Stimulated activated CD8-positive, alpha-beta memory T cell treated with anti-CD3 and anti-CD28 coated beads, Interleukin-15, amount 100 ng/mL, for 48 hours (primary cell): ENCODE data around the gene SLC4A1.
"Not testable (repeated sequence)": the region's sequence is repeated elsewhere in the genome, so short reads cannot be mapped to it uniquely, and the experiment has no call there.

Source experiments
- DNase-seq, 2 donors: peaks; one replicate each; pipeline ENCODE4 v3.0.0-alpha.2; 2020; ENCODE audit warnings: low read depth in 2 of 2

Gene SLC4A1

DNA sequence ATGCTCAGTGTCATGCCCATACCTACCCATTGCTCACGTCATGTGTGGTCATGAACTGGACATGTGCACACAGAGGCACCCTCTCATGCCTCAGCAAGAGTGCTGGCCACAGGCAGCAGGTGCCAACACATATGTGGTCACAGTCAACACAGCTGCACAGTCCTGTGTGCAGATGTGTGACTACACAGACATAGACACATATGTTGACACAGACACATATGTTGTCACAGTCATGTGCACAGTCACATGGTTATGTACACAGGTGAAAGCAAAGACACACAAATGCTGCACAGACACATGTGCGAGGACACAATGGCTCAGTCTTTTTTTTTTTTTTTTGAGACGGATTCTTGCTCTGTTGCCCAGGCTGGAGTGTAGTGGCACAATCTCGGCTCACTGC is 11.3 kb downstream of the SLC4A1 start:
- DNase-seq, result no peak

DNA sequence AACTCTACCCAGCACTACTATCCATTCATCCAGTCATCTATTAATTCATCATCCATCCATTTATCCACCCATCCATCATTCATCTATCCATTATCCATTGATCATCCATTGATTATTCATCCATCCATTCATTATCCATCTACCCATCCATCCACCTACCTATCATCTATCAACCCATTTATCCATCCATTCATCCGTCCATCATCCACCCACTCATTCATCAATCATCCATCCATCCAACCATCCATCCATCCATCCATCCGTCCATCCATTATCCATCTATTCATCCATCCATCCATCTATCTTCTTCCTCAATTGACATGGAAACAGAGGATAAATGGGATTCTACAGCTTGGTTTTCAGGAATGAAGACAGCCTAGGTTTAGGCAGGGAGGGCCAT is 12.0 kb downstream of the SLC4A1 start:
- DNase-seq, result no peak

GRCh38 chr17:44254361-44255095 is 13.4 kb downstream of the SLC4A1 start:
- DNase-seq, result no peak

DNA sequence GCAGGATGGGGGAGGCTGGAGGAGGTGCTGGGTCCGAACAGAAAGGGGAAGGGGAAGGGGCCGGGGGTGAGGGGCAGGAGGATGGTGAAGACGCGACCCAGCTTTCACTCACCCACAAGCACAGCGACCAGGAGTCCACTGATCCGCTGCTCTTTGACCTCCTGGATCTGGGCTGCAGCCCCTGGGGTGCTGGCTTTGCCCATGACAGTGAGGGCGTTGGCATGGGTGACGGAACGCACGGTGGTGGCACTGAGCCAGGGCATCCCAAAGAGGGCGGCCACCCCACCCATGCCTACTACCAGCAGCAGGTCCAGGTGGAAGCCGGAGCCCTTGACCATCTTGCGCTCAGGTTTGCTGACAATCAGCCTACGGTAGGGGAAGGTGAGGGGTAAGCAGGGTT is 14.9 kb downstream of the SLC4A1 start:
- DNase-seq, result no peak

GRCh38 chr17:44251062-44251461 is 16.9 kb downstream of the SLC4A1 start:
- no peak for DNase-seq

DNA sequence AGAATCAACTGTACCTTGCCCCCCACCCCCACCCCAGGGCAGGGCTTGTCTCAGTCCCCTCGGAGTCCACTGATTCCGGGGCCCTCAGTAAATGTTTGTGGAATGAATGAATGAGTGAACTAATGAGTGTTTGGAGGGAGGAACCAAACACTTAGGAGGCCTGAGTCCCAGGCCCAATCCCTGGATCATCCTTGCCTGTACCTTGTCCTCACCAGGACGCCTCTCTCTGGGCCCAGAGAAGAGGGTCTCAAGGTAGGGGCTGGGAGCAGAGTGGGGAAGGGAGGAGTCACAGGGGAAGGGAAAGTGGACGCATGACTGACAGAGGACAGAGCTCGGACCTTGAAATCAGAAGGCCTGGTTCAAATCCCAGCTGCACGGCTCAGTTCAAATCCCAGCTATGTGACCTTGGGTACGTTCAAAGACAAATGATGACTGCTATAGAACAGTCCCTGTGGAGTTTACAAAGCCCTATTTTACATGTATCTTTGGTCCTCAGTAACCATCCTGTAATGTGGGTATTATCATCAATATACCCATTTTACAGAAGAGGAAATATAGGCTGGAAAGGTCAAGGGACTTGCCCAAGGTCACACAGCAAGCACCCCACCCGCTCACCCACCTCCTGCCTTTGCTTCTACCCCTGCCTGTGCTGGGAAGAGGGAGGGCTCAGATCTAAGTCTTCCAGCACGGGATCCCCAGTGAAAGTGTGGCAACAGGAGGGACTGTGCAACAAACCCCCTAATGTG is 18.3 kb downstream of the SLC4A1 start:
- DNase-seq, result no peak

DNA sequence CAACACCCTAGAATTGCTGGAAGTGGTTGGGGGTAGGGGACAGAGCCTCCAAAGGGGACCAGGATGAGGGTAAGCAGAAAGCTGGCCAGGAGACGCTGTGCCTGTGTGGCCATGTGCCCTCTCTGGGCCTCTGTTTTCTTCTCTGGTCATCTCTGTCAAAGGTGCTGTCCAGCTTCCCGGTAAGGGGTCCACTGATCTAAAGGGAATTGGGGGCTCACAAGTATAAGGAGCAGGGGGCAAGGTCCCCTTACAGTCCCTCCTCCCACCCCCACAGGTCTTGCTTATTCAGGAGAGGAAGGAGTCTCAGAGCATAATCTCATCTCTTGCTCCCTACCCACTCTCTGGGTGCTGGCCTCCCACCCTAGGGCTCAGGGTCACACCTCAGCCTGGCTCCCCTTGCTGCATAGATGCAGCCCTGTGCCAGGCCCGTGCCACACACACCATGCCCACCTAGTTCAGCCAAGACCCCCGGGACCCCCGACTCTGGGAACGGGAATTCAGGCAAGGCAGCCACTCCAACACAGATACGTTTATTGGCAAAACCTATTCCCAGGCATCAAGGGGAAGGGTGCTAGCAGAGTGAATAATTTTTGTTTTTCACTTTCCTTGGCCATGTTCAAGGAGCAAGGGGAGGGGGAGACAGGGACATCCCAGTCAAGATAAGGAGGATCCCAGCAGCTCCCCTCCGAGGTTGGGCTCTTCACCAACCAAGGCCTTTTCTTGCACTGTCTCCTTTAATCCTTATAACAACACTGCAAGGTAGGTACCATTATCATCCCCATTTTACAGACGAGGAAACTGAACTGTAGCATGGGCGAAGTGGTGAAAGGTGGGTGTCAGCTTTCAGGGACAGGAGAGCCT is 19.8 kb downstream of the SLC4A1 start:
- DNase-seq, result no peak

DNA sequence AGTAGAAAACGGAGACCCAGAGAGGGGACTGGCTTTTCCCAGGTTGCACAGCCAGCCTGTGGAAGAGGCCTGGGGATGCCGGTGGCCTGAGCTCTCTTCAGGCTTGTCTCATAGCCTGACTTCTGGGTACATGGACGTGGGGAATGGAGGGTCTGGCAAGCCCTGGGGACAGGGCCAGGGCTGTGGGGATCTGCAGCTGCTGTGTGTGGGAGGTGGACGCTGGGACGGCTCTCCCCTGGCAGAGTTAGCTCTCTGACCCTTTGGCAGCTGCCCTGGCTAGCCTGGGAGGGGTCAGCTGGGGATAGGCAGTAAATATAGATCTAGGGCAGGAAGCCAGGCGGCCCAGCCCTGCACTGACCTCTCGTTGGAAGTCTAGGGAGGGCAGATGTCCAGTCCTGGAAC is 20.5 kb downstream of the SLC4A1 start:
- DNase-seq, result no peak

DNA sequence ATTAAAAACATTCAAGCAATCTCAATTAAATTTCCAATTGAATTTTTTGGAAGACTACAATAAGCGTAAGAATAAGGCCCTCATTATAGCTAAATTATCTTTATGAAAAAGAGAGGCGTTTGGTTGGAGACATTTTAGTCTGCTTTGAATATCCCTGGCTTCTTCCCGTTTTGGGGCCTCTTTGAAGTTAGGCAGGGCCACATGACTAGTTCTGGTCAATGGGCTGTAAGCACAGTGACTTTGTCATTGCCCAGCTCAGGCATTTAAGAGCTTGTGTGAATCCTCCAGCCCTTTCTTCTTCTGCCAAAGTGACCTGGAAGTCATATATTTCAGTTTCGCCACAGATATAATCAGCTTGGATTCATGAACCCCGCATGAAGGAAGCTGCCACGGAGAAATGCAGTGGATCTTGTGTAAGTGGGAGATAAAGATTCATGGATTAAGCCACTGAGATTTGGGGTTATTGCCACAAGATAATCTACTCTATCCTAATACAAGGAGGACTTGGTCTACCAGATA is 26.8 kb downstream of the SLC4A1 start:
- DNase-seq, result no peak

DNA sequence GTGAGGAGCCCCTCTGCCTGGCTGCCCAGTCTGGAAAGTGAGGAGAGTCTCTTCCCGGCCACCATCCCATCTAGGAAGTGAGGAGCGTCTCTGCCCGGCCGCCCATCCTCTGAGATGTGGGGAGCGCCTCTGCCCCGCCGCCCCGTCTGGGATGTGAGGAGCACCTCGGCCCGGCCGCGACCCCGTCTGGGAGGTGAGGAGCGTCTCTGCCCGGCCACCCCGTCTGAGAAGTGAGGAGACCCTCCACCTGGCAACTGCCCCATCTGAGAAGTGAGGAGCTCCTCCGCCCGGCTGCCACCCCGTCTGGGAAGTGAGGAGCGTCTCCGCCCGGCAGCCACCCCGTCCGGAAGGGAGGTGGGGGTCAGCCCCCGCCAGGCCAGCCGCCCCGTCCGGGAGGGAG is 30.0 kb downstream of the SLC4A1 start:
- DNase-seq, result not testable (repeated sequence)

- DNase-seq, result no peak
Observed at GRCh38 chr17:44236444-44236991, 31.4 kb downstream of the SLC4A1 start.

DNA sequence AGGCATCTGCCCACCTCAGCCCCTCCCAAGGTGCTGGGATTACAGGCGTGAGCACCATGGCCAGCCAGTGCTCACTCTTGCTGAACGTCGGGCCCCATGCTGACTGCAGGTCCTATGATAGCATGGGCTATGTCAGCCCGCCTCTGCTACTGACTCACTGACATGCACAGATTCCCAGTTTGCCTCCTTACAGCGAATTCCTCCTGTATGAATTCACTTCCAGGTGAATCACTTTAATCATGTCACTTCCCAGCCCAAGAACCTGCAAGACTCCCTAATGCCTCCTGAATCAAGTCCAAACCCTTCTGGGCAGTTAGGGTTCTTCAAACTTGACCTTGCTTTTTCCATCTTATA is 32.4 kb downstream of the SLC4A1 start:
- no peak for DNase-seq

- no peak for DNase-seq
Observed at GRCh38 chr17:44233582-44233981, 34.4 kb downstream of the SLC4A1 start.

- DNase-seq, result no peak
Observed at GRCh38 chr17:44232061-44232460, 35.9 kb downstream of the SLC4A1 start.

GRCh38 chr17:44230140-44230539 is 37.8 kb downstream of the SLC4A1 start:
- no peak for DNase-seq

DNA sequence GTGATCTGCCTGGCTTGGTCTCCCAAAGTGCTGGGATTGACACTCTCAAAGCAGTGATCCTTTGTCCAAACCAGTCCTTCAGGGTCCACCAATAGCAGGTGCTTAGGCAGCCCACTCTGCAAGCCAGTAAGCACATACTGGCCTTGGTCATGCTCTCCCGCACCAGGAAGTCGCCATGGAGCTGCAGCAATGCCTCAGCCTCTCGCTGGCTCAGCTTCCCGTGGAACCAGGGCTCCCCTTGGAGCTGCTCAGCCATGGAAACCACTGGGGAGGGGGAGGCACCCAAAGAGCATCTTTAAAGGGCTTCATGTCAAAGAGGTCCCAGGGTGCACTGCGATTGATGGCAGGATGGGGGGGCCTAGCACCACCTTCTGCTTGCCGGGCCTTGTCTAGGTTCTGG is 38.8 kb downstream of the SLC4A1 start:
- DNase-seq, result no peak

DNA sequence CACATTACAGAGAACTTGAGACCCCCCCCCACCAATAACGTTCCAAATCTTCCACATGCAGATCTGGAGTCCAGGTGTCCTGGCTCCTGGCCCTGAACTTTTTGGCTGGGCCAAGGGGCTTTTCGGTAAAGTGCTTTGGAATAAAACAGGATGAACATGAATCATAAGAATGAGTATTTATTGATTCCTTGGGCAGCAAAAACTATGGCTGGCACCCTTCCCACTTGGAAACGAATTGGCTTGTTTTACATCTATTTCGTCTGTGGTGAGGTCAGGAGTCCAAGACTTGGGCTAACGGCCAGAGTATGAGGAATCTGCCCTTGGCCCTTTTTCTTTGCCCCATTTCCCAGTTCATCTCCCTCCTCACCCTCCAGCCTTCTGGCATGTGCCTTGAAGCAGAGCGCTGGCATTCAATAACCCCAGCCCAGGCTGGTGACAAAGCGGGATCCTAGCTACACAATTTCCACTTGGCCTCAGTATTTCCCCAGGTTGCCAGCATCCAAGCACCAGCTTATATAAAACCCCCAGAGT is 44.3 kb downstream of the SLC4A1 start:
- no peak for DNase-seq

GRCh38 chr17:44222112-44222869 is 45.6 kb downstream of the SLC4A1 start:
- DNase-seq, result no peak

DNA sequence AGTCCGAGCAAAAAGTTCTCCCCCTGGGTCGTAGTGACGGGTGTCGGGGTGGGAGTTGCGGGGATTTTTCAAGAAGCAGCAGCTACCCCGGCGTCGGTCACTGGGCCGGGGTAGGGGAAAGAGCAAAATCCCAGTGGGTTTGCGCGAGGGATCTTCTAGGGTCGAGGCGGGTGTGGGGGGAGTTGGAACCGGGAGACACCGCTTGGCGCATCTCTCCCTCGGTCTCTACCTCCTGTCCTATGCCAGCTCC is 46.1 kb downstream of the SLC4A1 start:
- DNase-seq, result no peak

DNA sequence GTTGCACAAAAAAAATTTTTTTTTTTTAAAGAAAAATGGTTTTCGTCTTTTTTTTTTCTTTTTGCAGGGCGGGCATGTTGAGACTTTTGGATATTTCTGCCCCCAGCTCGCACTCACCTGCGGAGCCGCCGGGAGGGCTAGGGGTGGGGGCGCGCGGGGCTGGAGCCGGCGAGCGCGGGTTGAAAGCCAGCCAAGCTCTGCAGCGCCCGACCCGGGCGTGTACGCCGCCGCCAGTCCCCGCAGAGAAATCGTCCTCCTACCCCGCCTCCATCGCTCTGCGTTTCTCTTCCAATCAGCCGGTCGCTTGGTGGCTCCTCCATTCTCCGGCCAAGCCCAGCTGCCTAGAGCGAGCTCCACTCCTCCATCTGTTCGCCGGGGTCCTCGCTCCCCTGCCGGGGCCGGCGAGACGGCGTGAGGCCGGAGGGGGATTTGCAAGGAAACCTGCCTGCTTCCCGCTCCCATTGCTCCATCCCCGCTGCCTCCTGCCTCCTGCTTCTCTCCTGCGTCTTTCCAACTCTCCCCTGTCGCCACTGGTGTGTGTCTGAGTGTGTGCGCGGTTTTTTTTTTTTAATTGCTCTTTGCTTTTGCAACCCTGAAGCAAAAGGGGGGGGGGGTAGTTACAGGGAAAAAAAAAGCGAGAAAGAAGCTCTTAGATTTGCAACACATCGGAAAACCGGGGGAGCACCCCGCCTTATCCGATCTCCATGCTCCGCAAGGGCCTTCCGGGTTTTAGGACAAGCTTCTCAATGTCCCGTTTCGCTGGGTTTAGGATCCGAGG is 46.7 kb downstream of the SLC4A1 start:
- DNase-seq, result peak in 1 of 2 donors; percentile 56
